ENCODE data around the gene OLFML3. TPM values are rescaled to one million over a fixed set of nuclear protein-coding genes. Genes with fewer than 3 reads are reported as not detected.

Gene OLFML3
- total and polyA plus RNA-seq, 7 donors = 6.4 to 15.8 (median 9.9) TPM

- Histone ChIP-seq H3K4me3 (peak overlapping the region; percentile 41), H3K27ac (peak overlapping the region; percentile 85), H3K9me3 (no peaks in the 10 kb centered on the region), H3K36me3 (ENCODE audit: insufficient read depth in 1 of 2, low read depth in 1 of 2) (no peaks in the 10 kb centered on the region), H3K27me3 (ENCODE audit: insufficient read depth in 3 of 3, low read length in 2 of 3) (no peaks in the 10 kb centered on the region), H3K4me1 (peaks cover 45% of the 10 kb centered on the region)
- ATAC-seq (no peak), DNase-seq (peak; percentile 73 to 84)
- 47 to 52% (median 47%) methylated on average over 10 of the region's 10 CpGs for WGBS, 3 donors
- TF ChIP-seq, protein P1, sequence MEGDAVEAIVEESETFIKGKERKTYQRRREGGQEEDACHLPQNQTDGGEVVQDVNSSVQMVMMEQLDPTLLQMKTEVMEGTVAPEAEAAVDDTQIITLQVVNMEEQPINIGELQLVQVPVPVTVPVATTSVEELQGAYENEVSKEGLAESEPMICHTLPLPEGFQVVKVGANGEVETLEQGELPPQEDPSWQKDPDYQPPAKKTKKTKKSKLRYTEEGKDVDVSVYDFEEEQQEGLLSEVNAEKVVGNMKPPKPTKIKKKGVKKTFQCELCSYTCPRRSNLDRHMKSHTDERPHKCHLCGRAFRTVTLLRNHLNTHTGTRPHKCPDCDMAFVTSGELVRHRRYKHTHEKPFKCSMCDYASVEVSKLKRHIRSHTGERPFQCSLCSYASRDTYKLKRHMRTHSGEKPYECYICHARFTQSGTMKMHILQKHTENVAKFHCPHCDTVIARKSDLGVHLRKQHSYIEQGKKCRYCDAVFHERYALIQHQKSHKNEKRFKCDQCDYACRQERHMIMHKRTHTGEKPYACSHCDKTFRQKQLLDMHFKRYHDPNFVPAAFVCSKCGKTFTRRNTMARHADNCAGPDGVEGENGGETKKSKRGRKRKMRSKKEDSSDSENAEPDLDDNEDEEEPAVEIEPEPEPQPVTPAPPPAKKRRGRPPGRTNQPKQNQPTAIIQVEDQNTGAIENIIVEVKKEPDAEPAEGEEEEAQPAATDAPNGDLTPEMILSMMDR (IDR thresholded peaks at IDR 0.05) = no peak
- intact Hi-C loops (cut with DNase I) = loop anchor here (5.0 to 10.0 kb wide), 5 partner anchors 47 to 237 kb away; partner anchors contain the start of gene SYT6 (in 1 of the 2)
These were observed 836 bp downstream of the OLFML3 start for GRCh38 chr1:113980110-113980509.

- WGBS, 3 donors = 25 to 39% (median 32%) methylated on average over 17 to 18 of the region's 18 CpGs
- Histone ChIP-seq H3K9me3 (no peaks in the 10 kb centered on the region), H3K36me3 (ENCODE audit: insufficient read depth in 1 of 2, low read depth in 1 of 2) (no peaks in the 10 kb centered on the region), H3K27me3 (ENCODE audit: insufficient read depth in 3 of 3, low read length in 2 of 3) (no peaks in the 10 kb centered on the region), H3K4me1 (peaks cover 25% of the 10 kb centered on the region), H3K4me3 (peak overlapping the region; percentile 61), H3K27ac (peak overlapping the region; percentile 85)
- DNase-seq = peak; percentile 79 to 88
- intact Hi-C loops (cut with DNase I) = loop anchor here (5.0 to 10.0 kb wide), 5 partner anchors 45 to 235 kb away; partner anchors contain the start of gene SYT6 (in 1 of the 2)
- TF ChIP-seq, protein P1 (IDR thresholded peaks at IDR 0.05) = no peak
- ATAC-seq = peak; percentile 75 to 78 (median 77)
These were observed 3.0 kb downstream of the OLFML3 start for GRCh38 chr1:113981962-113982931.

- Histone ChIP-seq H3K9me3 (no peaks in the 10 kb centered on the region), H3K27me3 (ENCODE audit: insufficient read depth in 3 of 3, low read length in 2 of 3) (no peaks in the 10 kb centered on the region), H3K4me1 (peaks cover 19% of the 10 kb centered on the region), H3K27ac (peak overlapping the region; percentile 85), H3K36me3 (ENCODE audit: insufficient read depth in 1 of 2, low read depth in 1 of 2) (no peaks in the 10 kb centered on the region), H3K4me3 (peak overlapping the region; percentile 61)
- ATAC-seq = no peak
- intact Hi-C loops (cut with DNase I) = loop anchor here (5.0 to 10.0 kb wide), 5 partner anchors 44 to 234 kb away; partner anchors contain the start of gene SYT6 (in 1 of the 2)
- WGBS, 3 donors = 33 to 55% (median 38%) methylated on average over 5 of the region's 5 CpGs
- DNase-seq = no peak
- TF ChIP-seq, protein P1 (IDR thresholded peaks at IDR 0.05) = no peak
These were observed 3.7 kb downstream of the OLFML3 start for GRCh38 chr1:113982949-113983348.

- TF ChIP-seq, protein P1 (IDR thresholded peaks at IDR 0.05) = no peak
- Histone ChIP-seq H3K27me3 (ENCODE audit: insufficient read depth in 3 of 3, low read length in 2 of 3) (no peaks in the 10 kb centered on the region), H3K27ac (peak overlapping the region; percentile 85), H3K4me1 (peaks cover 14% of the 10 kb centered on the region), H3K36me3 (ENCODE audit: insufficient read depth in 1 of 2, low read depth in 1 of 2) (no peaks in the 10 kb centered on the region), H3K9me3 (no peaks in the 10 kb centered on the region), H3K4me3 (peak overlapping the region; percentile 61)
- DNase-seq (no peak), ATAC-seq (peak; percentile 22 to 59 (median 48))
- WGBS, 3 donors = 31 to 40% (median 36%) methylated on average over 8 of the region's 8 CpGs
- intact Hi-C loops (cut with DNase I) = loop anchor here (5.0 to 10.0 kb wide), 5 partner anchors 44 to 234 kb away; partner anchors contain the start of gene SYT6 (in 1 of the 2)
These were observed 4.1 kb downstream of the OLFML3 start for GRCh38 chr1:113983391-113983790.
